Stimulated activated naive CD8-positive, alpha-beta T cell treated with anti-CD3 and anti-CD28 coated beads, Interleukin-15, amount 100 ng/mL, for 72 hours (primary cell): ENCODE data around the gene ZBP1.
A peak's percentile ranks its signal among the peaks of the same experiment; 100 is the strongest.

Source experiments
- ATAC-seq: fragments of 150-1000 bp; cut with Tn5 transposase; 2 replicates; pipeline ENCODE4 v1.10.0; 2021; ENCODE audit warnings: mild to moderate bottlenecking, moderate library complexity
- DNase-seq, 2 donors: peaks; one replicate each; pipeline ENCODE4 v3.0.0; 2021 to 2022
- H3K27ac Mint-ChIP-seq, 2 donors: one replicate each; pipeline ENCODE4 v1.8.0; 2022; ENCODE audit warnings: mild to moderate bottlenecking in 2 of 2, mixed read lengths in 2 of 2, moderate library complexity in 2 of 2
- H3K27me3 Mint-ChIP-seq: one replicate; pipeline ENCODE4 v1.8.0; 2022; ENCODE audit warnings: mixed read lengths
- H3K4me1 Mint-ChIP-seq: one replicate; pipeline ENCODE4 v1.8.0; 2022; ENCODE audit warnings: mild to moderate bottlenecking, mixed read lengths
- H3K4me3 Mint-ChIP-seq, 2 donors: one replicate each; pipeline ENCODE4 v1.8.0; 2022; ENCODE audit warnings: mild to moderate bottlenecking in 2 of 2, mixed read lengths in 2 of 2, moderate library complexity in 1 of 2
- H3K9me3 Mint-ChIP-seq, 2 donors: one replicate each; pipeline ENCODE4 v1.8.0; 2022; ENCODE audit warnings: mixed read lengths in 2 of 2

Gene ZBP1

DNA sequence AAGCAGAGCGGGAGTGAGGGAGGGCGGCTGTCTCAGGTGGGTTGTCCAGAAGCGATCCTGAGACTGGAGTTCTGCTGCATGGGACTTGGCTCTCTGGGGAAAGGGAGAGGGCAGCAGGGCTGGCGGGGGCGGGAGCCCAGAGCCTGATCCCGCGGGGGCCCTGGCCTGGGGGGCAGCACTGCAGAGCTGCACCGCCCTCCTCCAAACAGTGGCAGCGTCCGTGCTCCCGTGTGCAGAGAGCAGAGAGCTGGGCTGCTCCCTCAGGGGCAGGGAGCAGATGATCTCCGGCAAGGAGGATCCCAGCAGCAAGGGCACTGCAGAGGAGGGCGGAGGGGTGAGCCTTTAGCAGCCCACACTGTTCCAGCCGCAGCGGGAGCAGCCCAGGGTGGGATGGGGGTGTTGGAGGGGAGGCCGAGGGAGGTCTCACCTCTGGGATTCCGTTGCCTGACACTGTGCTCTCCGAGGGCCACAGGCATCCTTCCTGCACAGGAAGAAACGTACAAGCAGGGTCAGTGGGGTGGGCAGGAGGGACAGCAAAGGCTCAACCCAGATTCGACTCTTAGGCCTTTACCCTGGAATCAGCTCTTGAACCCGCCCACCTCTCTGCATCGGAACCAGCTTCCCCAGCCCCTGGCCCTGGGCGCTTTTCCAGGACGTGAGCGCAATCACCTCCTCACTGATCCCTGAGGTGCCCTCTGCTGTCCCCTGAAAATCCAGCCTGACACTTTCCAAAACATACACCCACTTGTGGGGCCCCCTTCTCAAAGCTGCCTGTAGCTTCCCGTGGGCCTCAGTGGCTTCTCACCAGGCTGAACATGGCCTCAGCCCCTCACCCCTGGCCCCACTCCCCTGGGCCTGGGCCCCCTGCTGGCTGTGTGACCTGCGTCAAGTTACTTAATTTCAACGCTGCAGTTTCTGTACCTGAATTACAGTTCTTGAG, 32.6 kb upstream of the ZBP1 start:
- H3K4me3 Mint-ChIP-seq, result no peak overlapping the region
- no peaks in the 10 kb centered on the region for H3K9me3 Mint-ChIP-seq
- peaks cover 28% of the 10 kb centered on the region for H3K4me1 Mint-ChIP-seq
- no peaks in the 10 kb centered on the region for H3K27me3 Mint-ChIP-seq
- H3K27ac Mint-ChIP-seq, result no peak overlapping the region
- DNase-seq (no peak), ATAC-seq (peak; percentile 3)

DNA sequence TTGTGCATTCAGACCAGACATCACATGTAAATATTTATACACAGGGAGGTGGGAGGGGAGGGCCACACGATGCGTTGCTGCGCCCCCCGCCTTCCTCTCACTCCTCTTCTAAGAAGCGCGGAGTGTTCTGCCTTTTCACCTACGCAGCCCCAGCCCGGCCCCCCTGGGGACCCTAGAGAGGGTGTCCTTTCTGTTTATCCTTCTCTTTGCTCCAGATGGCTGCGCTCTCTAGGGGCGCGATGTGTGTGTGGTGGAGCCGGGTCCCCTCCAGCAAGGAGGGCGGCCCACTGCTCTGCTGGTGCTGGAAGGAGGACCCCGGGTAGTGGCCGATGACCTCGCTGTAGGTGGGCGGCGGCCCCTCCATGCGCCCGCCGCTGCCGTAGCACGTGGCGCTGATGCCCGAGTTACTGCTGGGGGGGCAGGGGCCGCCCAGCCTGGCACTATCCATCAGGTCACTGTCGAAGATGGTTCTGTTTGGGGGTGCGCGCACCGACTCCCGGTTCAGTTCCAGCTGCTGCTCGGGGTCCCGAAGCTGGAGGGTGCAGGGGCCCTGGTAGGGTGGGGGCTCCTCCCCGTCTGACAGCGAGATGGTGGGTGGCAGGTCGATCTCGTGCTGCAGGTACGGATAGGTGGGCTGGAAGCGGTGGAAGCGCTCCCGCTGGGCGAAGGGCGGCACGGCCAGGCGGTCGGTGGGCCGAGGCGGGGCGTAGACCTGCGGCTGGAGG, 31.8 kb upstream of the ZBP1 start:
- no peak for DNase-seq
- ATAC-seq, result peak; percentile 31
- H3K27me3 Mint-ChIP-seq, result no peaks in the 10 kb centered on the region
- H3K4me1 Mint-ChIP-seq, result peaks cover 20% of the 10 kb centered on the region
- no peak overlapping the region for H3K4me3 Mint-ChIP-seq
- no peaks in the 10 kb centered on the region for H3K9me3 Mint-ChIP-seq
- H3K27ac Mint-ChIP-seq, result no peak overlapping the region

GRCh38 chr20:57650756-57651483, 30.7 kb upstream of the ZBP1 start:
- no peak for DNase-seq
- Mint-ChIP-seq H3K27ac (no peak overlapping the region), H3K4me1 (peaks cover 13% of the 10 kb centered on the region), H3K9me3 (peaks cover 4% of the 10 kb centered on the region in 2 donors), H3K27me3 (no peaks in the 10 kb centered on the region), H3K4me3 (no peak overlapping the region)
- no peak for ATAC-seq

DNA sequence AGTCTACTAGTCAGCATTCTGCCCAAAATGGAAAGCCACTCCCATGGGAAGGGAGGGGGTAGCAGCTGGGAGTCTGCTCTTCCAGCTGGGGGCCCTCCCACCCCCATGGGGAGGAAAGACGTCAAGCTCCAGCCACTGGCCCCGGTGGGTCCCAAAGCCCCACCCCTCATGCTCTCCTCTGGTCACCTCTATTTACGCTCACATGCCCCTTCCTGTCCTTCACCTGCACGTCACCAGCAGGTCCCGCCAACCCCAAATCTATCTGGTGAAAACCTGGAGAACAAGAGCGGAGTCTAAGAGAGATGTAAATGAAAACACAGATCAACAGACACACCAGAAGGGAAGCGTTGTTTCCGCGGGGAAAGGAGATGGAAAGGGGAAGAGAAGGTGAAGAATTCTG, 30.0 kb upstream of the ZBP1 start:
- H3K27me3 Mint-ChIP-seq, result no peaks in the 10 kb centered on the region
- ATAC-seq (no peak), DNase-seq (no peak)
- H3K27ac Mint-ChIP-seq, result peak overlapping the region in 1 of 2 donors; percentile 77
- H3K4me1 Mint-ChIP-seq, result peaks cover 12% of the 10 kb centered on the region
- H3K4me3 Mint-ChIP-seq, result no peak overlapping the region
- peaks cover 4 to 11% of the 10 kb centered on the region in 2 donors for H3K9me3 Mint-ChIP-seq

DNA sequence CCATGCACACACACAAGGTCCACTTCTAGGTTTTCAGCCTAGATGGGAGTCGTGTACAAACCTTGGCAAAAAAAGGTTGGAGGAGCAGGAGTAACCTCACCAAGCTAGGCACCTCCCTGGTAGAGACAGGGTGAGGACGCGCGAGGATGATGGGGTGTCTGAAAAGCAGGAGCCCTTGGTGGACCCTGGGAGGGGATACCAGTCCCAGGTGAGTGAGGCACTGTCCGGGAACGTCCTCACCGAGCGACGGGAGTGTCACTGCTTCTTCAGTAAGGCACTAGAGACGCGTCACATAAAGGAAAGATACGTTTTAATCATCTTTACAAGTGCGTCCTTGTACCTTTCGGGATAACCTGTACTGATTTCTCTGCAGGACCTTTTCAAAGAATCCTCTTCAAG, 29.4 kb upstream of the ZBP1 start:
- Mint-ChIP-seq H3K9me3 (peaks cover 10 to 17% of the 10 kb centered on the region in 2 donors), H3K27ac (no peak overlapping the region), H3K4me1 (peaks cover 5% of the 10 kb centered on the region), H3K4me3 (no peak overlapping the region), H3K27me3 (no peaks in the 10 kb centered on the region)
- DNase-seq, result no peak
- no peak for ATAC-seq

DNA sequence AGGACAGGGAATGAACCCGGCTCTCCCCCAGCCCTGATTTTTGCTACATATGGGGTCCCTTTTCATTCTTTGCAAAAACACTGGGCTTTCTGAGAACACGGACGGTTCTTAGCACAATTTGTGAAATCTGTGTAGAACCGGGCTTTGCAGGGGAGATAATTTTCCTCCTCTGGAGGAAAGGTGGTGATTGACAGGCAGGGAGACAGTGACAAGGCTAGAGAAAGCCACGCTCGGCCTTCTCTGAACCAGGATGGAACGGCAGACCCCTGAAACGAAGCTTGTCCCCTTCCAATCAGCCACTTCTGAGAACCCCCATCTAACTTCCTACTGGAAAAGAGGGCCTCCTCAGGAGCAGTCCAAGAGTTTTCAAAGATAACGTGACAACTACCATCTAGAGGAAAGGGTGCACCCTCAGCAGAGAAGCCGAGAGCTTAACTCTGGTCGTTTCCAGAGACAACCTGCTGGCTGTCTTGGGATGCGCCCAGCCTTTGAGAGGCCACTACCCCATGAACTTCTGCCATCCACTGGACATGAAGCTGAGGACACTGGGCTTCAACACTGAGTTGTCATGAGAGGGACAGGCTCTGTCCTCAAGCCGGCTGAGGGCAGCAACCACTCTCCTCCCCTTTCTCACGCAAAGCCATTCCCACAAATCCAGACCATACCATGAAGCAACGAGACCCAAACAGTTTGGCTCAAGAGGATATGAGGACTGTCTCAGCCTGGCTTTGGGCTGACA, 28.8 kb upstream of the ZBP1 start:
- Mint-ChIP-seq H3K9me3 (peaks cover 16 to 23% of the 10 kb centered on the region in 2 donors), H3K4me1 (no peaks in the 10 kb centered on the region), H3K4me3 (no peak overlapping the region), H3K27ac (no peak overlapping the region), H3K27me3 (no peaks in the 10 kb centered on the region)
- DNase-seq, result no peak
- no peak for ATAC-seq

GRCh38 chr20:57647933-57648785, 27.9 kb upstream of the ZBP1 start:
- H3K4me1 Mint-ChIP-seq, result no peaks in the 10 kb centered on the region
- no peak for ATAC-seq
- H3K27ac Mint-ChIP-seq, result no peak overlapping the region
- no peaks in the 10 kb centered on the region for H3K27me3 Mint-ChIP-seq
- no peak overlapping the region for H3K4me3 Mint-ChIP-seq
- DNase-seq, result no peak
- H3K9me3 Mint-ChIP-seq, result peaks cover 18 to 29% of the 10 kb centered on the region in 2 donors

DNA sequence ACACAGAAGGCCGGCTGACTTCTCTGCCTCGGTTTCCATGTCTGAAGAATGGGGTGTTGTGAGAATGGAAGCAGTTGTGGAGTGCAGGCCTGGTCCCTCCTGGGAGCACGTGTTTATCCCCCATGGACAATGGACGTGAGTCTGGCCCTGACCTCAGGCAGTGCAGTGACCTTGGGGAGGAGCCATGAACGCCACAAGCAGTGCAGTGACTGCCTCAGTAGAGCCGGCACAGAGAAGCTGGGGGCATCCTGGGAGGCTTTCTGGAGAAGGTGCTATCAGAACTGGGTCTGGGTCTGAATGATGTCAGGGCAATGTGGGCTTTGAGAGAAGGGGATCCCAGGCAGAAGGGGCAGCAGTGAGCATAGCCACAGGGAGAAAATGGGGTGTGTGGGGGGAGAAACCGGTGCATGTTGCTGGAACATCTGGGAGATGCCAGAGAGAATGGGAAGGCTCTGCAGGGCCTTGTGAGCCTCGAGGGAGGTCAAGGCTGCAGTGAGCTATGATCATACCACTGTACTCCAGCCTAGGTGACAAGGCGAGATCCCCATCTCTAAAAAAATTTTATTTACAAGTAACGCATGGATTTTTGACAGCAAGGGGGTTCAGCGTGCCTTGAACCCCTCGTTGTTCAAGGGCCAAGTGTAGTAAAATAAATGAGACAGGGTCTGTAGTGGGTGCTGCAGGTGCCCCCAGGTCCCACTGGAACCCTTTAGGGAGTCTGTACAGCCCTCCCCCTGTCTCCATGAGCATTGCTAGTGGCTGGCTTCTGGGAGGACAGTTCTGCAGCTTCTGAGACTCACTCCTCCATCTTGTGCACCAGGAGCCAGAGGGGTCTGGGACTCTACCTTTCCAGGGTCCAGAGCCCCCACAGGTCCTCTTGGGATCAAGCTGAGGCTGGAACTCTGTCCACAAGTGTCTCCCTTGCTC, 27.0 kb upstream of the ZBP1 start:
- no peak overlapping the region for H3K27ac Mint-ChIP-seq
- no peak for ATAC-seq

DNA sequence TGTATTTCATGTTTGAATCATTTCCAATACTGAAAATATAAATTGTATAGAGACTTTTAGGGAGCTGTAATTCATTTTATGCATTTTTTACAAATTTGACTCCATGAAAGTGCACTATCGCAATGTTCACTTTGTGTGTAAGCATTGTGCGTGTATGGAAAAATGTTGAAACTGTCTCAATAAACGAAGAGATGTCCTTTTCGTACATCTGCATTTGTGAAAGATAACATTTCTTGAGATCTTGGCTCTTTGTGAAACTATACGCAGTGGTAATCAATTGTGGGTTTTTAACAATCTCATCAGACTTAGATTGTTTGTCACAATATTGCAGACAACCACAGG, 18.6 kb upstream of the ZBP1 start:
- ATAC-seq, result no peak
- no peak overlapping the region for H3K27ac Mint-ChIP-seq

More for the DNA sequence above, 27.0 kb upstream of the ZBP1 start:
- Mint-ChIP-seq H3K27me3 (no peaks in the 10 kb centered on the region), H3K4me3 (no peak overlapping the region), H3K9me3 (peaks cover 18 to 33% of the 10 kb centered on the region in 2 donors), H3K4me1 (no peaks in the 10 kb centered on the region)
- no peak for DNase-seq

GRCh38 chr20:57638173-57638894, 18.1 kb upstream of the ZBP1 start:
- H3K27ac Mint-ChIP-seq, result no peak overlapping the region
- peaks cover 14% of the 10 kb centered on the region for H3K4me1 Mint-ChIP-seq
- DNase-seq (no peak), ATAC-seq (no peak)
- no peak overlapping the region for H3K4me3 Mint-ChIP-seq
- peaks cover 27 to 41% of the 10 kb centered on the region in 2 donors for H3K9me3 Mint-ChIP-seq
- no peaks in the 10 kb centered on the region for H3K27me3 Mint-ChIP-seq

More for the DNA sequence above, 18.6 kb upstream of the ZBP1 start:
- no peak for DNase-seq
- H3K27me3 Mint-ChIP-seq, result no peaks in the 10 kb centered on the region
- no peak overlapping the region for H3K4me3 Mint-ChIP-seq
- peaks cover 9% of the 10 kb centered on the region for H3K4me1 Mint-ChIP-seq
- peaks cover 27 to 40% of the 10 kb centered on the region in 2 donors for H3K9me3 Mint-ChIP-seq

- Mint-ChIP-seq H3K4me1 (peaks cover 38% of the 10 kb centered on the region), H3K9me3 (peaks cover 31 to 41% of the 10 kb centered on the region in 2 donors), H3K4me3 (peak overlapping the region in 1 of 2 donors; percentile 11), H3K27ac (no peak overlapping the region), H3K27me3 (peaks cover 7% of the 10 kb centered on the region)
- DNase-seq (no peak), ATAC-seq (peak; percentile 56)
These were observed 13.8 kb upstream of the ZBP1 start for GRCh38 chr20:57633945-57634491.

DNA sequence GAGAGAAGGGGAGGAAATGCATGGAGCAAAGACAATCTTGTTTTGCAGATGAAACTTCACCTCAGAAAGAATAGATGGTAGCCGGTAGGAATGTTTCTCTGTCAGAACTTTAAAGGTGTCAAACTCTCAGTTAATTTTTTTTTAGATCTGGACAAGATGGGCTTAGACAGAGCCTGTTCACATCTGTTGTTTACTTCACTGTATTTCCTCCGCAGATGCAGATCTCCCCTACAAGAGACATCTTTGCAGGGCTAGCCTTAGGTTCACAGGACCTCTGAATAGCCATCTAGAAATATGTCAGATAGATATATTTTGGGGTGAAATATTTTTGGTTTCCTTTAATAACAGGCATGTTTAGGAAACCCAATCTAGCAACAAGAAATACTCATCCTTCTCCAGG, 12.1 kb upstream of the ZBP1 start:
- DNase-seq (no peak), ATAC-seq (no peak)
- H3K4me1 Mint-ChIP-seq, result peaks cover 53% of the 10 kb centered on the region
- peaks cover 7% of the 10 kb centered on the region for H3K27me3 Mint-ChIP-seq
- H3K27ac Mint-ChIP-seq, result no peak overlapping the region
- no peak overlapping the region for H3K4me3 Mint-ChIP-seq
- peaks cover 29 to 38% of the 10 kb centered on the region in 2 donors for H3K9me3 Mint-ChIP-seq

DNA sequence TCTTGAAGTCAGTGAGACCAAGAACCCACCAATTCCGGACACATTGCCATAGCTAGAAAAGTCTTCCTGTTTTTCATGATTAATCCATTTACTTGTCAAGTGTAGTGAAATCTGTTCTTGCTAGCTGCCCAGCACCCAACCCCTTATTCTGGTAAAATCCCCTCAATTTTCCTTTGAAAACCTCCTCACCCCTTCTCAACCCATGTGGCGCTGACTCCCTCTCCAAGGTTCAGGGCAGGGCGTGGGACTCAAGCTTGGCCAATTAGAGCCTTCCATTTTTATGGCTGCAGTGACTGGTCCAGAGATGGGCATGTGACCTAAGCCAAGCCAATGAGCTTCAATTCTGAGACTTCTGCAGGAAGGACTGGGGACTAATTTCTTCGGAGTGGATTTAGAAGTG, 9.8 kb upstream of the ZBP1 start:
- peak overlapping the region; percentile 90 to 95 for H3K4me3 Mint-ChIP-seq
- H3K27me3 Mint-ChIP-seq, result peaks cover 7% of the 10 kb centered on the region
- DNase-seq (peak; percentile 50 to 67), ATAC-seq (peak; percentile 91)
- peaks cover 70% of the 10 kb centered on the region for H3K4me1 Mint-ChIP-seq
- H3K27ac Mint-ChIP-seq, result peak overlapping the region; percentile 87 to 94
- peaks cover 16 to 26% of the 10 kb centered on the region in 2 donors for H3K9me3 Mint-ChIP-seq
